OCI-M2 (cell line): ENCODE data around the gene ARID1B.

Experiments used
- DNase-seq: peaks from one replicate; lab custom pipeline; 2025; ENCODE audit not compliant: unreplicated experiment; lab: John Stamatoyannopoulos, UW

The ARID1B gene

GRCh38 chr6:156773935-156774852 is 3.0 kb upstream of the ARID1B start:
- no peak for DNase-seq

DNA sequence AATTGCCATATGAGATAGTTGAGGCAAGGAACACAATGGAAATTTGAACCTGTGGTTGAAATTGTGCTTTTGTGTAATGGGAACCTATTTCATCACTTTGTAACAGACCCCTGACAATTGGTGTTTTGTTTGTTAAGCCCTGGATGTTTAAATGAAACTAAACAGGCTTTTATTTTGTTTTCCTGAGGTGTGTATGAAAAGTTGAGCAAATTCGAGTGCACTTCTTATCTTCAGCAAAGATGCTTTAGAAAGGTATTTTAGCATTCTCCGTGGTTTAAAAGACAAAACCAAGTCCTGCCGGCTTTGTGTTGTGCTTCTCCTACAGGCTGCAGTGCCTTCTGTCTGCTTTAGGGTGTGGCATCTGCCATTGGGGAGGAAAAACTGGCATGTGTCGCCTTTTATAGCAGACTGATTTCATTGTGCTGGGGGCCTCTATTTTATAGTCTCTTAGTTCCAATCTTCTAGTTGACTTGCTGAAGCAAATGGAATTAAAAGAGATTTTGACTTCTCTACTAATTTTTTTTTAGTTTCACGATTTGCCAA is 2.2 kb upstream of the ARID1B start:
- DNase-seq: no peak

- DNase-seq: no peak
Measured at GRCh38 chr6:156775717-156776116, 1.5 kb upstream of the ARID1B start.

GRCh38 chr6:156776470-156776839 is 723 bp upstream of the ARID1B start:
- no peak for DNase-seq

GRCh38 chr6:156777577-156778453 is 637 bp downstream of the ARID1B start:
- no peak for DNase-seq

DNA sequence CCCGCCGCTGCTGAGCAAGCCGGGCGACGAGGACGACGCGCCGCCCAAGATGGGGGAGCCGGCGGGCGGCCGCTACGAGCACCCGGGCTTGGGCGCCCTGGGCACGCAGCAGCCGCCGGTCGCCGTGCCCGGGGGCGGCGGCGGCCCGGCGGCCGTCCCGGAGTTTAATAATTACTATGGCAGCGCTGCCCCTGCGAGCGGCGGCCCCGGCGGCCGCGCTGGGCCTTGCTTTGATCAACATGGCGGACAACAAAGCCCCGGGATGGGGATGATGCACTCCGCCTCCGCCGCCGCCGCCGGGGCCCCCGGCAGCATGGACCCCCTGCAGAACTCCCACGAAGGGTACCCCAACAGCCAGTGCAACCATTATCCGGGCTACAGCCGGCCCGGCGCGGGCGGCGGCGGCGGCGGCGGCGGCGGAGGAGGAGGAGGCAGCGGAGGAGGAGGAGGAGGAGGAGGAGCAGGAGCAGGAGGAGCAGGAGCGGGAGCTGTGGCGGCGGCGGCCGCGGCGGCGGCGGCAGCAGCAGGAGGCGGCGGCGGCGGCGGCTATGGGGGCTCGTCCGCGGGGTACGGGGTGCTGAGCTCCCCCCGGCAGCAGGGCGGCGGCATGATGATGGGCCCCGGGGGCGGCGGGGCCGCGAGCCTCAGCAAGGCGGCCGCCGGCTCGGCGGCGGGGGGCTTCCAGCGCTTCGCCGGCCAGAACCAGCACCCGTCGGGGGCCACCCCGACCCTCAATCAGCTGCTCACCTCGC is 1.5 kb downstream of the ARID1B start:
- no peak for DNase-seq

GRCh38 chr6:156779206-156780094 is 2.3 kb downstream of the ARID1B start:
- no peak for DNase-seq

- DNase-seq: no peak
Measured at GRCh38 chr6:156780102-156780641, 3.0 kb downstream of the ARID1B start.

DNA sequence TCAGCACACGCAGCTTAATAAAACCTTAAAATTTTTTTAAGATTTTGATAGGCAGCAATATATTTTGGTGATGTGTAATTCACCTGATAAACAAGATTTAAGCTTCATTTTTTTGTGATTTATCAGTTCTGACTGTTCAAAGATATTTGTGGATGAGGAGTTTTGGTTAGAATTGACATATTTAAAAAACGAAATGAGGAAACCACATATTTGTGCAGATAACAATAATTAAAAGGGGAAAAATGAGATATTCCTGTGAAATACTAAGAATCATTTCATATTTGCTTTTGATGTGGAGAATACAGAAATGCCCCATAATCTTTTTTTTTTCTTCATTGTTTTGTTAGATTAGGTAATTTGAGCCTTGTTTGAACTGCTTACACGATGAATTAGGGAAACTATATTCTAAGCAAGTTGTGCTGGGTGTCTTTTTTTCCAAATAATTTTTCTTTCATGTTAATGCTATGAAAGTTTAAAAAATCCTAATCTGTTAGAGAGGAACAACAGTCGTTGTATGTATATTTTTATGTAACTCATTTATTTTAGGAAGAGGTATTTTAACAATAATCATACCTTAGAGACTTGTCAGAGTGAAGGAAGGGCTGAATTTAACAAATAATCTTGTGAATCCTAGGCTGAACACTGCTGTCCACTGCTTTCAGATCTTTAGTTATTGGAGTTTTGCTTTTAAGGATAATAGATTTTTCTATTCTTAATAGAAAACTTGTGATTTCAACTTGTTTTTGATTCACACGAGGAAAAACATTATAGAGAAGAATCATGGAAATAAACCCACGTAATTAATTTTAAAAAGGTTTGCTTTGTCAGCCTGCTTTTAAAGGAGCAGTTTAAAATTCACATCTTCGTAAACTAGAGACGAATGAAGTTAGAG is 4.0 kb downstream of the ARID1B start:
- no peak for DNase-seq

- DNase-seq: no peak
Measured at GRCh38 chr6:156781861-156782631, 4.9 kb downstream of the ARID1B start.

DNA sequence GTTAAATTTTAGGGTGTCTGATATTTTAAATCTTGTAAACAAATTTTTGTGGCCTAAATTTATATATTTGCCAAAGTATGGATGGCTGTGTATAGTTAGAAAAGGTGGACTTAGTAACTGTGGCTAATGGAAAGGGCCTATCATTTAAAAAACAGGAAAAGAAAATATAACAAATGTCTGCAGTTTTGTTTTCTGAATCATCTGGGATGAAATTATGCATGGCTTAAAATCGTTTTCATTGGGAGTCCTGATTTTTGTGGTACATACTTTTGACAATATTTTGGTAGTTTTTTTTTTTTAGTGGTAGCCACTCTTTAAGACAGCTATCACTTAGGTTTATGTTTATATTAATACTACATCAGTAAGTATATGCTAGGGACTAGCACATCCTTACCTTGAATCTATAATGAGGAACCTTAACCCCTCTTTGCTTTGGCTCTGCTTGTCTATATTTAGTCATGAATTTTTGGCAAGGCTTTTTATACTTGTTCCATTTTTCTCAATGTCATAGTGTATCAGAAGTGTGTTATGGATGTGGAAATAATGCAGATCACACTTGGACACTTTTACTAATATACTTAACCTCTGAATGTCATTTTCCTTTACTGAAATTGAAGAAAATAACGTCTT is 5.6 kb downstream of the ARID1B start:
- no peak for DNase-seq

DNA sequence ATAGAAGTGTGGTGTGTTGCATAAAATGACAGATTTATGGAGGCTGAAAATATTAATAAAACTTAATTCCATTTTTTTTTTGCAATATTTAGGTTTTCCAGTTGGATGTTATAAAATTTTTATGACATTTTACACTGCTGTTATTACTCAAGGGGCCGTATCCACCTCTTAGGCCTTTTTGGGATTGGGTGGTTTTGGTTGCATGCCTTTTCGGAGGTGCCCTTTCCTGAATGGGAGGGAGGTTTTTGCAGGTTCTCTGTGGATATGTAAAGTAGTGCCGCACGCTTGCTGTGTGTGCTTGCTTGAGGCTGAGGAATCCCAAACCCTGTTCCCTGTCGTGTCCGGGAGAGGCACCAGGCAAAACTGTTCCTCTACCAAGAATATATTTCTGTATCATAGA is 6.8 kb downstream of the ARID1B start:
- DNase-seq: no peak

DNA sequence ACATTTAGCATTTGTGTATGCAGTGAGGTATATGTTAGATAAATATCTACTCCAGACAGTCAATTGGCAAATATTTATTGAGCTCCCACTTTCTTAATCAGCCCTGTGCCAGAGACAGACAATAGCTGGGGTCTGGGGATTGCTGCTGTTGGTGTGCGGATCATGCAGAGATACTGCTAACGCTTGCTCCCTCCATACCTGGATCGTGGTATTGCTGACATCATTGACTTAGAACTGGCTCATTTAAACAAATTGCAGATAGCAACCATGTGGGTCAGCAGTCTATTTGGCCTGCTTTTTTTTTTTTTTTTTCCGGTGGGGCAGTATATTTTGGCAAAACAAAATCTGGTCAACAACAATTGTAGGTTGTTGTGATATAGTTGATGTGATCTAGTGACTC is 9.5 kb downstream of the ARID1B start:
- DNase-seq: no peak

DNA sequence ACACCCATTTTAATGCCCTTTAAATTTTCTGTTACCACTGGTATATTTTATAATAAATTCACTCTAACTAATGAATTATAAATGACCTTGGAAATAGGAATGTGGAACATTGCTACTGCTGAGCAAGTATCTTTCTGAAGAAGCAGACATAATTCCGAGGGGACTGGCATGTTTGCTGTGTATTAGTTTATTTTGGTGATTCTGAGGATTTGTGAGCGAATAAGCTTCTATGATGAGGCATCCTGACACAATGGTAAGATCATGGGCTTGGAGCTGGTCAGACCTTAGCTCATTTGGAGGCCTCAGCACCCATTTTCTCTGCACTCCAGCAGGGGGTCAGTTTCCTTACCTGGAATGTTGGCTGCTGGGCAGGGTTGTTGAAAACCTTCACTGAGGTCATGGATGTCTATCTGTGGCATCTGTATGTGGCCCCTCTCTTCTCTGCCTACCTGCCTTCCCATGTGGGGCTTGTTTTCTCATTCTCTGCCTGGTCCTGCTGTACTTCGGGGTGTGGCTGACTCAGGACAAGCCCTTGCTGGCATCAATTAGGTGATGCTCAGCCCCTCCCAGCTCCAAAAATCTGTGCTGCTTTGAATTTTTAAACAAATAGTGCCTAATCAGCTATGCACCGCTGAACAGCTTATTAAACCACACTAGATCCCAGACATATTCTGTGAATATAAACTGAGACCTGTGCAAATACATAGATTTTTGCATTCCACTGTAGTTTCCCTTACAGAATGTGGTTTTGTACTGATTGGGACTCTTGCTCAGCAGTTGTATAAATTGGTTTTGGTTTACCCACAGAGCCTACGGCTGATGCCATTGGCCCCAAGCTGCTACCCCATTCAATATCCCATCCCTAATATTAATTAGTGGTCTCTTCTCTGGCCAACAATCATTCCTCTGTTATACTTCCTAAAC is 10.7 kb downstream of the ARID1B start:
- no peak for DNase-seq

DNA sequence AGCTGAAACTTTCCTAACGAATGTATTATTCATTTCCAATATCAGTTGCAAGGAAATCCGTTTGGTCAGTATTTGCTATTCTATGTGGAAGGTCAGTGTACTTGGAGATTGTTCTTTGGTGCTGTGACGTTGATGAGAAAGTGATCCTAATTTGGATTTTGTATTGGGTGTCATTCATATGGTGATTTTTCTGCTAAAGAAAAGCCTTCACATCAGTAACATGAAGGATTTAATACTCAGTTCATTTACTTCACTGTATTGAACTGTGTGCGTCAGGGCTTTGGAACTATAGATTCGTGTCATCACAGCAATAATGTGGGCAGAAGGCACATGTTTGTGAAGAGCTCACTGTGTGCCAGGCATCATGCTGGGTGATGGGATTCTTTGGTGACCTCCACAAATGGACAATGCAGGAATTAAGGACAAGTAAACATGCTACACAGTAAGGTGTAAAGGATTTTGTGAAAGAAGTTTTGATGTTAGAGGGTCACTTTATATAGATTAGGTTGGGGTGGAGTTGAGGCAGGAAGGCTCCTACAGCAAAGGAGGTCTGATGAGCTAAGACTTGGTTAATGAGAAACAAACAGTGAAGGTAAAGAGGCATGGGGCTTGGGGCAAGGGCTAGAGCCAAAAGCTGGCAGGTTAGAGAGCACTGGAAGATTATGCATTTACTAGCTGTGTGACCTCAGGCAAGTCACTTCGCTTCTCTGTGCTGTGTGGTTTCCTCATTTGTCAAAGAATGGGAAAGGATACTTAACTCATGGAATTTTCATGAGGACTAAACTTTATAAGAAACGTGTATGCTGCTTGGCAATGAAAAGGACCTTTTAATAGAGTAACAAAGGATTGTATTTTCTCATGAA is 12.1 kb downstream of the ARID1B start:
- no peak for DNase-seq
